ENCODE measurements around the gene NECTIN2.
"Not testable (repeated sequence)": the region's sequence is repeated elsewhere in the genome, so short reads cannot be mapped to it uniquely, and the experiment has no call there.

NECTIN2 gene

DNA sequence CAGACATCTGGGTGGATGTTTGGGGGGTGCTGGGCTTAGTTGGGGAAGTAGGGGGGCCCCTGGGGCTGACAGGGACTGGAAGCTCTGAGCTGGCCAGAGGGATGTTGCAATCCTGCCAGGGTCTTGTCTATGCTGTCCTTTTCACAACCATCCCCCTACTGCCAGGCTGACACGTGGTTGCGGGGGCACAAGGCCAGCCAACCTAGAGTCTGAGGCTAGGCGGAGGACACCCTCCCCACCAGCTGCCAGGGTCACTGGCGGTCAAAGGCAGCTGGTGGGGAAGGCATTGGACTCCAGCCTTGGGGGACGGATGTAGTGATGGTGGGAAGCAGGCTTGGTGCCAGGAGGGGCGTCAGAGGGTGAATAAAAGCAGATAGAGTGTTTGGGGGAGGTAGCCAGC, 66.8 kb downstream of the NECTIN2 start:
- DNase-seq (ENCODE audit: low read depth) = no peak
- no peak overlapping the region for H3K4me3 ChIP-seq (ENCODE audit: low read length)
- TF ChIP-seq, protein P1, sequence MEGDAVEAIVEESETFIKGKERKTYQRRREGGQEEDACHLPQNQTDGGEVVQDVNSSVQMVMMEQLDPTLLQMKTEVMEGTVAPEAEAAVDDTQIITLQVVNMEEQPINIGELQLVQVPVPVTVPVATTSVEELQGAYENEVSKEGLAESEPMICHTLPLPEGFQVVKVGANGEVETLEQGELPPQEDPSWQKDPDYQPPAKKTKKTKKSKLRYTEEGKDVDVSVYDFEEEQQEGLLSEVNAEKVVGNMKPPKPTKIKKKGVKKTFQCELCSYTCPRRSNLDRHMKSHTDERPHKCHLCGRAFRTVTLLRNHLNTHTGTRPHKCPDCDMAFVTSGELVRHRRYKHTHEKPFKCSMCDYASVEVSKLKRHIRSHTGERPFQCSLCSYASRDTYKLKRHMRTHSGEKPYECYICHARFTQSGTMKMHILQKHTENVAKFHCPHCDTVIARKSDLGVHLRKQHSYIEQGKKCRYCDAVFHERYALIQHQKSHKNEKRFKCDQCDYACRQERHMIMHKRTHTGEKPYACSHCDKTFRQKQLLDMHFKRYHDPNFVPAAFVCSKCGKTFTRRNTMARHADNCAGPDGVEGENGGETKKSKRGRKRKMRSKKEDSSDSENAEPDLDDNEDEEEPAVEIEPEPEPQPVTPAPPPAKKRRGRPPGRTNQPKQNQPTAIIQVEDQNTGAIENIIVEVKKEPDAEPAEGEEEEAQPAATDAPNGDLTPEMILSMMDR (IDR thresholded peaks at IDR 0.05; ENCODE audit: insufficient read depth, low read depth, low read length, missing control alignments) = no peak

DNA sequence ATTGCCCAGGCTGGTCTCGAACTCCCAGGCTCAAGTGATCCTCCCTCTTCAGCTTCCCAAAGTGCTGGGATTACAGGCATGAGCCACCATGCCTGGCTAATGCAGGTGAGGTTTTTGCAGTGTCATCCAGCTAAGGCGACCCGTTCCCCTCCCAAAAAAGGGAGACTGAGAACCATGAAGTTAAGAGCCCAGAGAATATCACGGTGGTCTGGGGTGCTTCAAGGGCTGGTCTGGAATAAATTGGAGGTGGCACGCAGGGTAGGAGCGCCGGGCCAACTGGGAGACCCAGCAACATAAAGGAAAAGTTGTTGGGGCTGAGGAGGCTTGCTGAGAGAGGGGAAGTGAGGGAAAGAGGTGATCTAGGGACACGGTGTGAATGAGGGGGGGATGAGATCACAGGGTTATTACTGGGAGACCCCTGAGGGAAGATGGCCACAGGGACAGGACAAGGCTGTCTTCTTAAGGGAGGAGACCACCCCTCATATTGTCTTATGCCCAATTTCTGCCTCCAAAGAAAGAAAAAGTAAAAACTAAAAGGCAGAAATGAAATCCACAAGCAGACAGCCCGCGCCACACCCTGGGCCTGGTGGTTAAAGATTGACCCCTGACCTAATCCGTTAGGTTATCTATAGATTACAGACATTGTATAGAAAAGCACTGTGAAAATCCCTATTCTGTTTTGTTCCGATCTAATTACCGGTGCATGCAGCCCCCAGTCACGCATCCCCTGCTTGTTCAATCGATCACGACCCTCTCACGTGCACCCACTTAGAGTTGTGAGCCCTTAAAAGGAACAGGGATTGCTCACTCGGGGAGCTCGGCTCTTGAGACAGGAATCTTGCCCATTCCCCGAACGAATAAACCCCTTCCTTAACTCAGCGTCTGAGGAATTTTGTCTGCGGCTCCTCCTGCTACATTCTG, 67.7 kb downstream of the NECTIN2 start:
- not testable (repeated sequence) for DNase-seq (ENCODE audit: low read depth)
- H3K4me3 ChIP-seq (ENCODE audit: low read length) = peak overlapping the region; percentile 63

DNA sequence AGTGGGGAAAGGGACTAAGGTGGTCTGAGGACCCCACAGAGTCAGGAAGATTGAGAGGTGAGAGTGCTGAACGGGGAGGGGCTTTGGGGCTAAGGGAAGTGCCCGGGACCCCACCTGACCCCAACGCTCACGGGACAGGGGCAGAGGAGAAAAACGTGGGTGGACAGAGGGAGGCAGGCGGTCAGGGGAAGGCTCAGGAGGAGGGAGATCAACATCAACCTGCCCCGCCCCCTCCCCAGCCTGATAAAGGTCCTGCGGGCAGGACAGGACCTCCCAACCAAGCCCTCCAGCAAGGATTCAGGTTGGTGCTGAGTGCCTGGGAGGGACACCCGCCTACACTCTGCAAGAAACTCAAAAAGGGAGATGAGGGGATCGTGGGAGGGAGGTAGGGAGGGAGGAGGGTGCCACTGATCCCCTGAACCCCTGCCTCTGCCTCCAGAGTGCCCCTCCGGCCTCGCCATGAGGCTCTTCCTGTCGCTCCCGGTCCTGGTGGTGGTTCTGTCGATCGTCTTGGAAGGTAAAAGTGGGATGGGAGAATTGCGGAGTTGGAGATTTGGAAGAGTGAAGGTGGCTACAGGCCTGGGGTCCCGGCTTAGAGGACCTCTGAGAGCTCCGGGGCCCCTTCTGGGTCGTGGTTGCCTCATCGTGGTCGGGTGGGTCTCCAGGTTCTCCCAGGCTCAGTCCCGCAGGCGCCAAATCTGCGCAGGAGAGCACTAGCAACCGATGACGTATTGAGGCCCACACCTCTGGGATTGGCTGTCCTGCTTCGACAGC, 68.5 kb downstream of the NECTIN2 start, which contains the start of gene APOC1:
Gene APOC1, plus strand, starts transcription at position 176 of the 774 bp plus-strand sequence. Its CDS starts 284 bp downstream, at position 460.
- DNase-seq (ENCODE audit: low read depth) = peak; percentile 83

DNA sequence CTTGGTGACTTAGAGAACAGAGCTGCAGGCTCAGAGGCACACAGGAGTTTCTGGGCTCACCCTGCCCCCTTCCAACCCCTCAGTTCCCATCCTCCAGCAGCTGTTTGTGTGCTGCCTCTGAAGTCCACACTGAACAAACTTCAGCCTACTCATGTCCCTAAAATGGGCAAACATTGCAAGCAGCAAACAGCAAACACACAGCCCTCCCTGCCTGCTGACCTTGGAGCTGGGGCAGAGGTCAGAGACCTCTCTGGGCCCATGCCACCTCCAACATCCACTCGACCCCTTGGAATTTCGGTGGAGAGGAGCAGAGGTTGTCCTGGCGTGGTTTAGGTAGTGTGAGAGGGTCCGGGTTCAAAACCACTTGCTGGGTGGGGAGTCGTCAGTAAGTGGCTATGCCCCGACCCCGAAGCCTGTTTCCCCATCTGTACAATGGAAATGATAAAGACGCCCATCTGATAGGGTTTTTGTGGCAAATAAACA, 78.2 kb downstream of the NECTIN2 start:
- TF ChIP-seq, protein P1 (IDR thresholded peaks at IDR 0.05; ENCODE audit: insufficient read depth, low read depth, low read length, missing control alignments) = no peak
- DNase-seq (ENCODE audit: low read depth) = no peak
- H3K4me3 ChIP-seq (ENCODE audit: low read length) = no peak overlapping the region

More for the DNA sequence above, 68.5 kb downstream of the NECTIN2 start, which contains the start of gene APOC1:
- peak within 1 kb of the TSS; percentile 63 for H3K4me3 ChIP-seq (ENCODE audit: low read length)

DNA sequence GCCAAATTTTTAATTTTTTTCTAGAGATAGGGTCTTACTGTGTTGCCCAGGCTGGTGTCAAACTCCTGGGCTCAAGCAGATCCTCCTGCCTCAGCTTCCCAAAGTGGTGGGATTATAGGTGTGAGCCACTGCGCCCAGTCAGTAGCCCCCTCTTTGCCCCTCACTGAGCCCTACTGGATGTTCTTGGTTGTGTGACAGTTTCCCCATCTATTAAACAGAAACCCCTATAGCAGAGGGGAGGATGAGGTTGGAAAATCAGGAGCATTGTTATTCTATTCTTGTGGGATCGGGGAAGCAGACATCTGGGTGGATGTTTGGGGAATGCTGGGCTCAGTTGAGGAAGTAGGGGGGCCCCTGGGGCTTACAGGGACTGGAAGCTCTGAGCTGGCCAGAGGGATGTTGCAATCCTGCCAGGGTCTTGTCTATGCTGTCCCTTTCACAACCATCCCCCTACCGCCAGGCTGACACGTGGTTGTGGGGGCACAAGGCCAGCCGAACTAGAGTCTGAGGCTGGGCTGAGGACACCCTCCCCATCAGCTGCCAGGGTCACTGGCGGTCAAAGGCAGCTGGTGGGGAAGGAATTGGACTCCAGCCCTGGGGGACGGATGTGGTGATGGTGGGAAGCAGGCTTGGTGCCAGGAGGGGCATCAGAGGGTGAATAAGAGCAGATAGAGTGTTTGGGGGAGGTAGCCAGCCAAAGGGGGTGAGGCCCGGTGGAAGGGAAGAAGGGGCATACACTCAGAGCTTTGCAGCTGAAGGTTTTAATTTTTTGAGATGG, 79.2 kb downstream of the NECTIN2 start:
- no peak overlapping the region for H3K4me3 ChIP-seq (ENCODE audit: low read length)
- DNase-seq (ENCODE audit: low read depth) = no peak
- TF ChIP-seq, protein P1 (IDR thresholded peaks at IDR 0.05; ENCODE audit: insufficient read depth, low read depth, low read length, missing control alignments) = no peak

DNA sequence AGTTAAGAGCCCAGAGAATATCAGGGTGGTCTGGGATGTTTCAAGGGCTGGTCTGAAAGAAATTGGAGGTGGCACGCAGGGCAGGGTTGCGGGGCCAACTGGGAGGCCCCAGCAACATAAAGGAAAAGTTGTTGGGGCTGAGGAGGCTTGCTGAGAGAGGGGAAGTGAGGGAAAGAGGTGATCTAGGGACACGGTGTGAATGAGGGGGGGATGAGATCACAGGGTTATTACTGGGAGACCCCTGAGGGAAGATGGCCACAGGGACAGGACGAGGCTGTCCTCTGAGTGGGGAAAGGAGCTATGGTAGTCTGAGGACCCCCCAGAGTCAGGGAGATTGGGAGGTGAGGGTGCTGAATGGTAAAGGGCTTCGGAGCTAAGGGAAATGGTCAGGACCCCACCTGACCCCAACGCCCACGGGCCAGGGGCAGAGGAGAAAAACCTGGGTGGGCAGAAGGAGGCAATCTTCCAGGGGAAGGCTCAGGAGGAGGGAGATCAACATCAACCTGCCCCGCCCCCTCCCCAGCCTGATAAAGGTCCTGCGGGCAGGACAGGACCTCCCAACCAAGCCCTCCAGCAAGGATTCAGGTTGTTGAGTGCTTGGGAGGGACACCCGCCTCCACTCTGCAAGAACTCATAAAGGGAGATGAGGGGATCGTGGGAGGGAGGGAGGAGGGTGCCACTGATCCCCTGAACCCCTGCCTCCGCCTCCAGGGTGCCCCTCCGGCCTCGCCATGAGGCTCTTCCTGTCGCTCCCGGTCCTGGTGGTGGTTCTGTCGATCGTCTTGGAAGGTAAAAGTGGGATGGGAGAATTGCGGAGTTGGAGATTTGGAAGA, 80.4 kb downstream of the NECTIN2 start:
- not testable (repeated sequence) for H3K4me3 ChIP-seq (ENCODE audit: low read length); DNase-seq (ENCODE audit: low read depth)

DNA sequence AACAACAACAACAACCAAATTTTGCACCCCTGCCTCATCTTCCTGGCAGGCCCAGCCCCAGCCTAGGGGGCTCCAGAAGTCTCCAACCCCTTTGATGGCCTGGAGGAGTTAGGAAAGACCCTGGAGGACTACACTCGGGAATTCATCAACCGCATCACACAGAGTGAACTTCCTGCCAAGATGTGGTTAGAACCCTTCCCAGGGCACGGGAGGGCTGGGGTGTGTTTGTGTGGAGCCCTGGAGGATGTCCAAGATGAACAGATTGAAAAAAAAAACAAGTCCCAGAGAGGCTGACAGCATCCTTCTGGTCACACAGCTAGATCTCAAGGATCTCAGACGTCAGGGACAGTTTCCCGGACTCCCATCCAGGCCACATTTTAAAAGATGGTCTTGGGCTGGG, 81.6 kb downstream of the NECTIN2 start:
- DNase-seq (ENCODE audit: low read depth) = no peak
- TF ChIP-seq, protein P1 (IDR thresholded peaks at IDR 0.05; ENCODE audit: insufficient read depth, low read depth, low read length, missing control alignments) = no peak
- H3K4me3 ChIP-seq (ENCODE audit: low read length) = no peak overlapping the region
